GM12892 (cell line): ENCODE data around the gene LYRM1.

Experiments
- POLR2A ChIP-seq: IDR thresholded peaks from 2 replicates; pipeline ENCODE4 v1.6.1; 2011; ENCODE audit warnings: low read depth, low read length, control low read depth
- POLR2AphosphoS5 ChIP-seq: IDR thresholded peaks from 2 replicates; pipeline ENCODE4 v1.6.1; 2011; ENCODE audit warnings: low read depth, low read length, control low read depth

DNA sequence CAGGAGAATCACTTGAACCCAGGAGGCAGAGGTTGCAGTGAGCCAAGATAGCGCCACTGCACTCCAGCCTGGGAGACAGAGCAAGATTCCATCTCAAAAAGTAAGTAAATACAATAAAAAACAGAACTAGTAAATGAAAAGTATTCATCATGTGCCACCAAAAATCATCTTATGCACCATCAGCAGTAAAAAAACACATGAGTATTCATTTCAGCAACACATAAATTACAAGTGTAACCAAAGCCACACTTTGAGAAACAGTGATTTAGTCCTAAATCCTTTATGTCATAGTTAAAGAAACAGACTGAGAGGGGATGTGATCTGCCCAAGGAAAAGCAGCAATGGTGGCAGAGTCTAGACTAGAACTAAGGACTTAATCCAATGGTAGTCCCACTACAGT is 13.4 kb upstream of the LYRM1 start:
- TF ChIP-seq POLR2A (no peak), POLR2AphosphoS5 (no peak)
